IPS-20b (cell line): ENCODE results near the gene RGMA.

Experiments used
- H3K27ac ChIP-seq: one replicate; pipeline ENCODE4 v1.5.1; 2013; ENCODE audit warnings: low read length
- H3K27me3 ChIP-seq: 2 replicates; pipeline ENCODE4 v1.6.1; 2013; ENCODE audit warnings: mild to moderate bottlenecking, low read length, inconsistent platforms; ENCODE audit not compliant: insufficient read depth
- H3K36me3 ChIP-seq: 2 replicates; pipeline ENCODE4 v1.6.1; 2013; ENCODE audit warnings: low read depth, mild to moderate bottlenecking, inconsistent platforms, low read length, moderate library complexity; ENCODE audit not compliant: insufficient read depth
- H3K4me1 ChIP-seq: 2 replicates; pipeline ENCODE4 v1.6.1; 2013; ENCODE audit warnings: mild to moderate bottlenecking, control low read depth, inconsistent platforms, low read length, moderate library complexity; ENCODE audit not compliant: insufficient read depth
- H3K4me3 ChIP-seq: 2 replicates; pipeline ENCODE4 v1.5.1; 2013; ENCODE audit warnings: mild to moderate bottlenecking, low read length, inconsistent platforms
- H3K9ac ChIP-seq: 2 replicates; pipeline ENCODE4 v1.6.1; 2013; ENCODE audit warnings: low read depth, mild to moderate bottlenecking, inconsistent platforms, low read length, moderate library complexity
- H3K9me3 ChIP-seq: 2 replicates; pipeline ENCODE4 v1.6.1; 2013; ENCODE audit warnings: mild to moderate bottlenecking, low read depth, low read length, inconsistent platforms; ENCODE audit not compliant: insufficient read depth

Gene RGMA

GRCh38 chr15:93020976-93021772 lies 67.8 kb downstream of the RGMA start:
- Histone ChIP-seq H3K4me1 (no peaks in the 10 kb centered on the region), H3K9me3 (no peaks in the 10 kb centered on the region), H3K27ac (no peak overlapping the region), H3K36me3 (peaks cover 98% of the 10 kb centered on the region), H3K4me3 (no peak overlapping the region), H3K9ac (no peak overlapping the region), H3K27me3 (no peaks in the 10 kb centered on the region)

- H3K9ac ChIP-seq, result no peak overlapping the region
- no peak overlapping the region for H3K4me3 ChIP-seq
- no peak overlapping the region for H3K27ac ChIP-seq
Observed at GRCh38 chr15:93019971-93020370, 69.0 kb downstream of the RGMA start.

GRCh38 chr15:93019090-93019489 lies 69.9 kb downstream of the RGMA start:
- Histone ChIP-seq H3K27me3 (no peaks in the 10 kb centered on the region), H3K9ac (no peak overlapping the region), H3K27ac (no peak overlapping the region), H3K36me3 (peaks cover 98% of the 10 kb centered on the region), H3K9me3 (no peaks in the 10 kb centered on the region), H3K4me1 (no peaks in the 10 kb centered on the region), H3K4me3 (no peak overlapping the region)

More at GRCh38 chr15:93019971-93020370, 69.0 kb downstream of the RGMA start:
- H3K4me1 ChIP-seq, result no peaks in the 10 kb centered on the region
- peaks cover 98% of the 10 kb centered on the region for H3K36me3 ChIP-seq
- H3K27me3 ChIP-seq, result no peaks in the 10 kb centered on the region
- no peaks in the 10 kb centered on the region for H3K9me3 ChIP-seq

- Histone ChIP-seq H3K4me3 (no peak overlapping the region), H3K36me3 (peaks cover 98% of the 10 kb centered on the region), H3K4me1 (no peaks in the 10 kb centered on the region), H3K27me3 (no peaks in the 10 kb centered on the region), H3K9ac (no peak overlapping the region), H3K9me3 (no peaks in the 10 kb centered on the region), H3K27ac (no peak overlapping the region)
Observed at GRCh38 chr15:93018574-93018973, 70.4 kb downstream of the RGMA start.

GRCh38 chr15:93017526-93017925 lies 71.5 kb downstream of the RGMA start:
- no peak overlapping the region for H3K4me3 ChIP-seq
- H3K27ac ChIP-seq, result no peak overlapping the region
- H3K9me3 ChIP-seq, result no peaks in the 10 kb centered on the region
- H3K9ac ChIP-seq, result no peak overlapping the region
- H3K36me3 ChIP-seq, result peaks cover 98% of the 10 kb centered on the region
- H3K27me3 ChIP-seq, result no peaks in the 10 kb centered on the region
- no peaks in the 10 kb centered on the region for H3K4me1 ChIP-seq

GRCh38 chr15:93012786-93013185 lies 76.2 kb downstream of the RGMA start:
- Histone ChIP-seq H3K4me1 (no peaks in the 10 kb centered on the region), H3K4me3 (no peak overlapping the region), H3K27ac (no peak overlapping the region), H3K9me3 (no peaks in the 10 kb centered on the region), H3K36me3 (peaks cover 98% of the 10 kb centered on the region), H3K9ac (no peak overlapping the region), H3K27me3 (no peaks in the 10 kb centered on the region)

- Histone ChIP-seq H3K27me3 (no peaks in the 10 kb centered on the region), H3K4me3 (no peak overlapping the region), H3K9ac (no peak overlapping the region), H3K9me3 (no peaks in the 10 kb centered on the region), H3K27ac (no peak overlapping the region), H3K4me1 (no peaks in the 10 kb centered on the region), H3K36me3 (peaks cover 99% of the 10 kb centered on the region)
Observed at GRCh38 chr15:93007994-93008393, 81.0 kb downstream of the RGMA start.

GRCh38 chr15:93005133-93005532 lies 83.9 kb downstream of the RGMA start:
- Histone ChIP-seq H3K36me3 (peaks cover 99% of the 10 kb centered on the region), H3K27me3 (no peaks in the 10 kb centered on the region), H3K4me1 (no peaks in the 10 kb centered on the region), H3K9me3 (no peaks in the 10 kb centered on the region), H3K9ac (no peak overlapping the region), H3K4me3 (no peak overlapping the region), H3K27ac (no peak overlapping the region)

- Histone ChIP-seq H3K4me3 (no peak overlapping the region), H3K27me3 (no peaks in the 10 kb centered on the region), H3K4me1 (no peaks in the 10 kb centered on the region), H3K36me3 (peaks cover 99% of the 10 kb centered on the region), H3K9me3 (no peaks in the 10 kb centered on the region), H3K9ac (no peak overlapping the region), H3K27ac (no peak overlapping the region)
Observed at GRCh38 chr15:93001881-93002280, 87.1 kb downstream of the RGMA start.

GRCh38 chr15:93001156-93001555 lies 87.9 kb downstream of the RGMA start:
- no peaks in the 10 kb centered on the region for H3K9me3 ChIP-seq
- H3K27me3 ChIP-seq, result no peaks in the 10 kb centered on the region
- no peak overlapping the region for H3K9ac ChIP-seq
- no peak overlapping the region for H3K4me3 ChIP-seq
- no peak overlapping the region for H3K27ac ChIP-seq
- peaks cover 99% of the 10 kb centered on the region for H3K36me3 ChIP-seq
- H3K4me1 ChIP-seq, result no peaks in the 10 kb centered on the region

- Histone ChIP-seq H3K27ac (no peak overlapping the region), H3K4me3 (no peak overlapping the region), H3K27me3 (no peaks in the 10 kb centered on the region), H3K9me3 (no peaks in the 10 kb centered on the region), H3K4me1 (no peaks in the 10 kb centered on the region), H3K36me3 (peaks cover 98% of the 10 kb centered on the region), H3K9ac (no peak overlapping the region)
Observed at GRCh38 chr15:92997821-92998220, 91.2 kb downstream of the RGMA start.

GRCh38 chr15:92992720-92993119 lies 96.3 kb downstream of the RGMA start:
- H3K4me3 ChIP-seq, result no peak overlapping the region
- H3K4me1 ChIP-seq, result no peaks in the 10 kb centered on the region
- H3K27me3 ChIP-seq, result no peaks in the 10 kb centered on the region
- H3K27ac ChIP-seq, result no peak overlapping the region
- no peak overlapping the region for H3K9ac ChIP-seq
- no peaks in the 10 kb centered on the region for H3K9me3 ChIP-seq
- peaks cover 98% of the 10 kb centered on the region for H3K36me3 ChIP-seq
